ENCODE measurements around the gene ANKRD13B. TPM values are rescaled to one million over a fixed set of nuclear protein-coding genes. Genes with fewer than 3 reads are reported as not detected.

ANKRD13B gene
- total and polyA plus RNA-seq, 2 of the 13 experiments (the other 11 are each of a cell fraction or from before 2014, with no cell fraction given): 1.7 to 1.8 TPM

GRCh38 chr17:29555840-29556239 is 37.1 kb upstream of the ANKRD13B start (continued):
- TF ChIP-seq ATF4 (CRISPR knock-in tag; IDR thresholded peaks at IDR 0.05): peak in 1 of 2 experiments; percentile 75; a peak in 2 of 4 replicates
- TF ChIP-seq HNF1B (CRISPR knock-in tag; IDR thresholded peaks at IDR 0.05): peak; percentile 98
- TF ChIP-seq ZNF12 (CRISPR knock-in tag; IDR thresholded peaks at IDR 0.05): 0 out of 2 replicates have a peak, but pooled peaks have one; percentile 28
- TF ChIP-seq FOXK2 (IDR thresholded peaks at IDR 0.05): peak; percentile 36; the same call in 1 of the 2 replicates
- peak; percentile 88 for TF ChIP-seq SAP130 (CRISPR knock-in tag; IDR thresholded peaks at IDR 0.05; ENCODE audit: low read depth)
- 0 out of 2 replicates have a peak, but pooled peaks have one; percentile 39 for TF ChIP-seq ZNF205 (CRISPR knock-in tag; IDR thresholded peaks at IDR 0.05)
- TF ChIP-seq KMT2A (CRISPR knock-in tag; IDR thresholded peaks at IDR 0.05): 0 out of 2 replicates have a peak, but pooled peaks have one; percentile 29
- TF ChIP-seq MXI1 (IDR thresholded peaks at IDR 0.05; ENCODE audit: borderline replicate concordance, low read depth, low read length): peak; percentile 69; the same call in 1 of the 3 replicates
- TF ChIP-seq FOXJ3 (CRISPR knock-in tag; IDR thresholded peaks at IDR 0.05; ENCODE audit: borderline replicate concordance): peak; percentile 20; the same call in 1 of the 2 replicates
- TF ChIP-seq ISL2 (CRISPR knock-in tag; IDR thresholded peaks at IDR 0.05): 0 out of 2 replicates have a peak, but pooled peaks have one; percentile 20
- TF ChIP-seq KLF16 (CRISPR knock-in tag; IDR thresholded peaks at IDR 0.05): peak in 1 of 2 experiments; percentile 18; a peak in 1 of 4 replicates
- TF ChIP-seq HHEX (CRISPR knock-in tag; IDR thresholded peaks at IDR 0.05): peak; percentile 93
- peak; percentile 35; the same call in 1 of the 2 replicates for TF ChIP-seq ZFP1 (CRISPR knock-in tag; IDR thresholded peaks at IDR 0.05)
- peak; percentile 58; the same call in 1 of the 2 replicates for TF ChIP-seq ZNF503 (CRISPR knock-in tag; IDR thresholded peaks at IDR 0.05)
- TF ChIP-seq ERF (CRISPR knock-in tag; IDR thresholded peaks at IDR 0.05): peak; percentile 53; the same call in 1 of the 2 replicates
- no peak for TF ChIP-seq ZNF577 (CRISPR knock-in tag; IDR thresholded peaks at IDR 0.05; ENCODE audit: borderline replicate concordance, low read depth)
- peak; percentile 63; the same call in 1 of the 2 replicates for TF ChIP-seq NCOR1 (IDR thresholded peaks at IDR 0.05; ENCODE audit: borderline replicate concordance, low read length)
- TF ChIP-seq SOX13 (IDR thresholded peaks at IDR 0.05): no peak
- TF ChIP-seq SOX13 (CRISPR knock-in tag; conservative IDR thresholded peaks at IDR 0.05 in 1 of 2, IDR thresholded peaks at IDR 0.05 in 1 of 2): peak in 1 of 2 experiments; percentile 57; a peak in 1 of 4 replicates
- no peak for TF ChIP-seq ZNF839 (CRISPR knock-in tag; IDR thresholded peaks at IDR 0.05; ENCODE audit: borderline replicate concordance)
- TF ChIP-seq ZNF614 (CRISPR knock-in tag; IDR thresholded peaks at IDR 0.05; ENCODE audit: borderline replicate concordance): peak; percentile 84
- TF ChIP-seq ZMYM4 (CRISPR knock-in tag; IDR thresholded peaks at IDR 0.05): peak; percentile 54
- peak; percentile 66; the same call in 1 of the 2 replicates for TF ChIP-seq TBX2 (CRISPR knock-in tag; IDR thresholded peaks at IDR 0.05; ENCODE audit: borderline replicate concordance)
- peak; percentile 74 for TF ChIP-seq ONECUT2 (CRISPR knock-in tag; IDR thresholded peaks at IDR 0.05)

Data from HepG2 (cell line).